ENCODE measurements around the gene SLC26A3.

Gene SLC26A3

GRCh38 chr7:107815254-107815882, 12.3 kb upstream of the SLC26A3 start:
- no peak for DNase-seq (ENCODE audit: low spot score)

- no peak for DNase-seq (ENCODE audit: low spot score)
Measured at GRCh38 chr7:107813524-107813923, 10.5 kb upstream of the SLC26A3 start.

- no peak for DNase-seq (ENCODE audit: low spot score)
Measured at GRCh38 chr7:107811934-107812333, 8.9 kb upstream of the SLC26A3 start.

- DNase-seq (ENCODE audit: low spot score) = no peak
Measured at GRCh38 chr7:107810626-107811025, 7.6 kb upstream of the SLC26A3 start.

- DNase-seq (ENCODE audit: low spot score) = no peak
Measured at GRCh38 chr7:107809179-107809578, 6.2 kb upstream of the SLC26A3 start.

GRCh38 chr7:107799647-107800264, 3.3 kb downstream of the SLC26A3 start:
- no peak for DNase-seq (ENCODE audit: low spot score)

- no peak for DNase-seq (ENCODE audit: low spot score)
Measured at GRCh38 chr7:107792364-107792763, 10.7 kb downstream of the SLC26A3 start.

GRCh38 chr7:107789647-107790046, 13.4 kb downstream of the SLC26A3 start:
- no peak for DNase-seq (ENCODE audit: low spot score)

- no peak for DNase-seq (ENCODE audit: low spot score)
Measured at GRCh38 chr7:107788662-107789061, 14.4 kb downstream of the SLC26A3 start.

- no peak for DNase-seq (ENCODE audit: low spot score)
Measured at GRCh38 chr7:107788216-107788615, 14.8 kb downstream of the SLC26A3 start.

- no peak for DNase-seq (ENCODE audit: low spot score)
Measured at GRCh38 chr7:107785926-107786325, 17.1 kb downstream of the SLC26A3 start.

- no peak for DNase-seq (ENCODE audit: low spot score)
Measured at GRCh38 chr7:107785170-107785569, 17.9 kb downstream of the SLC26A3 start.

- no peak for DNase-seq (ENCODE audit: low spot score)
Measured at GRCh38 chr7:107783648-107784047, 19.4 kb downstream of the SLC26A3 start.

GRCh38 chr7:107782374-107782773, 20.6 kb downstream of the SLC26A3 start:
- DNase-seq (ENCODE audit: low spot score) = no peak

- no peak for DNase-seq (ENCODE audit: low spot score)
Measured at GRCh38 chr7:107779647-107780099, 23.4 kb downstream of the SLC26A3 start.

- DNase-seq (ENCODE audit: low spot score) = no peak
Measured at GRCh38 chr7:107778283-107778682, 24.7 kb downstream of the SLC26A3 start.

GRCh38 chr7:107777702-107778101, 25.3 kb downstream of the SLC26A3 start:
- no peak for DNase-seq (ENCODE audit: low spot score)

GRCh38 chr7:107773027-107773426, 30.0 kb downstream of the SLC26A3 start:
- DNase-seq (ENCODE audit: low spot score) = no peak

- DNase-seq (ENCODE audit: low spot score) = no peak
Measured at GRCh38 chr7:107768263-107768662, 34.8 kb downstream of the SLC26A3 start.

GRCh38 chr7:107767391-107767790, 35.6 kb downstream of the SLC26A3 start:
- no peak for DNase-seq (ENCODE audit: low spot score)

GRCh38 chr7:107758667-107759066, 44.4 kb downstream of the SLC26A3 start:
- DNase-seq (ENCODE audit: low spot score) = no peak

GRCh38 chr7:107754642-107755041, 48.4 kb downstream of the SLC26A3 start:
- no peak for DNase-seq (ENCODE audit: low spot score)

- DNase-seq (ENCODE audit: low spot score) = no peak
Measured at GRCh38 chr7:107751113-107751512, 51.9 kb downstream of the SLC26A3 start.

GRCh38 chr7:107746006-107746405, 57.0 kb downstream of the SLC26A3 start:
- no peak for DNase-seq (ENCODE audit: low spot score)
